AG04449 (cell line): ENCODE measurements around the gene RYR1.
A peak's percentile ranks its signal among the peaks of the same experiment; 100 is the strongest.

Experiments used
- CTCF ChIA-PET: fragments of 350-600 bp; formaldehyde crosslinking; extraction: SDS; loops from one replicate; lab custom pipeline; 2021; ENCODE audit warnings: antibody characterized with exemption; lab: Yijun Ruan, JAX
- POLR2A ChIA-PET: fragments of 400-600, 350-600 bp; formaldehyde crosslinking; extraction: SDS; loops from one replicate; lab custom pipeline; 2020; ENCODE audit warnings: antibody characterized with exemption, inconsistent platforms; lab: Yijun Ruan, JAX
- DNase-seq: peaks from one replicate; pipeline ENCODE4 v3.0.0-alpha.2; 2010; ENCODE audit warnings: low read depth, low spot score
- H3K4me3 ChIP-seq: 2 replicates; pipeline ENCODE4 v1.5.1; 2011; ENCODE audit warnings: low read depth, mild to moderate bottlenecking, control low read depth, low read length
- TF ChIP-seq, protein P1 (sequence below): IDR thresholded peaks from one replicate; pipeline ENCODE4 v1.5.1; 2011; ENCODE audit warnings: mild to moderate bottlenecking, moderate library complexity, low read length, control low read depth, inconsistent platforms; ENCODE audit not compliant: insufficient read depth; ENCODE audit errors: missing control alignments

Gene RYR1

GRCh38 chr19:38389957-38390924 is 43.2 kb upstream of the RYR1 start:
- CTCF ChIA-PET = interaction anchor here (0.7 to 2.0 kb wide), 7 partner anchors 9 to 165 kb away, joined by 3 to 17 read pairs (median 3); partner anchors contain the start of gene FAM98C
- TF ChIP-seq, protein P1, sequence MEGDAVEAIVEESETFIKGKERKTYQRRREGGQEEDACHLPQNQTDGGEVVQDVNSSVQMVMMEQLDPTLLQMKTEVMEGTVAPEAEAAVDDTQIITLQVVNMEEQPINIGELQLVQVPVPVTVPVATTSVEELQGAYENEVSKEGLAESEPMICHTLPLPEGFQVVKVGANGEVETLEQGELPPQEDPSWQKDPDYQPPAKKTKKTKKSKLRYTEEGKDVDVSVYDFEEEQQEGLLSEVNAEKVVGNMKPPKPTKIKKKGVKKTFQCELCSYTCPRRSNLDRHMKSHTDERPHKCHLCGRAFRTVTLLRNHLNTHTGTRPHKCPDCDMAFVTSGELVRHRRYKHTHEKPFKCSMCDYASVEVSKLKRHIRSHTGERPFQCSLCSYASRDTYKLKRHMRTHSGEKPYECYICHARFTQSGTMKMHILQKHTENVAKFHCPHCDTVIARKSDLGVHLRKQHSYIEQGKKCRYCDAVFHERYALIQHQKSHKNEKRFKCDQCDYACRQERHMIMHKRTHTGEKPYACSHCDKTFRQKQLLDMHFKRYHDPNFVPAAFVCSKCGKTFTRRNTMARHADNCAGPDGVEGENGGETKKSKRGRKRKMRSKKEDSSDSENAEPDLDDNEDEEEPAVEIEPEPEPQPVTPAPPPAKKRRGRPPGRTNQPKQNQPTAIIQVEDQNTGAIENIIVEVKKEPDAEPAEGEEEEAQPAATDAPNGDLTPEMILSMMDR = no peak
- POLR2A ChIA-PET = interaction anchor here (1.1 to 3.6 kb wide), 4 partner anchors 9 to 16 kb away, joined by 4 to 35 read pairs (median 16); partner anchors contain the start of genes FAM98C and PSMD8
- H3K4me3 ChIP-seq = peak overlapping the region; percentile 75
- DNase-seq = no peak

GRCh38 chr19:38391911-38392464 is 41.5 kb upstream of the RYR1 start:
- ChIA-PET CTCF (interaction anchor here (0.6 to 4.3 kb wide), 2 partner anchors 12 to 243 kb away, joined by 4 to 53 read pairs; partner anchors contain the start of gene FAM98C), POLR2A (no interaction called here)
- no peak overlapping the region for H3K4me3 ChIP-seq

GRCh38 chr19:38392707-38393308 is 40.7 kb upstream of the RYR1 start:
- CTCF ChIA-PET = interaction anchor here (1.1 to 4.3 kb wide), 3 partner anchors 11 to 159 kb away, joined by 3 to 53 read pairs (median 3); partner anchors contain the start of genes FAM98C and PSMD8
- no peak for DNase-seq

More at GRCh38 chr19:38391911-38392464, 41.5 kb upstream of the RYR1 start:
- TF ChIP-seq, protein P1 = no peak
- DNase-seq = no peak

DNA sequence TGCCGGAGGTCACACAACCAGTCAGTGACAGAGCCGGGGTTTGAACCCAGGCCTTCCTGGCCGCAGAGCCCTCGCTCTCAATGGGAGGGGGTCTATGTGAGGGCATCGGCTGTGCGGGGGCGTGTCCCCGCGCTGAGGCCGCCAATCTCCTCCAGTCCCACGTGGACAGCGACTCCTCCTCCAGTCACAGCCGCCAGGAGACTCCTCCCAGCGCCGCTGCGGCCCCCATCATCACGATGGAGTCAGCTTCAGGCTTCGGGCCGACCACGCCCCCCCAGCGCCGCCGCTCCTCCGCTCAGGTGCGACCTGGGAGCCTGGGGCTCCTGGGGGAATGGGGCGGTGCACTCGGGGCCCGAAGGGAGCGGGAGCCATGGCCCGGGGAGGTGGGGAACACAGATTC is 39.0 kb upstream of the RYR1 start:
- ChIA-PET POLR2A (no interaction called here), CTCF (interaction anchor here (1.1 to 4.3 kb wide), 3 partner anchors 9 to 150 kb away, joined by 3 to 53 read pairs (median 4); partner anchors contain the start of genes FAM98C and PSMD8)
- DNase-seq = no peak
- H3K4me3 ChIP-seq = no peak overlapping the region
- TF ChIP-seq, protein P1 = no peak

More at GRCh38 chr19:38392707-38393308, 40.7 kb upstream of the RYR1 start:
- TF ChIP-seq, protein P1 = no peak
- POLR2A ChIA-PET = no interaction called here
- no peak overlapping the region for H3K4me3 ChIP-seq

GRCh38 chr19:38395381-38396114 is 37.9 kb upstream of the RYR1 start:
- DNase-seq = no peak
- POLR2A ChIA-PET = no interaction called here
- no peak overlapping the region for H3K4me3 ChIP-seq
- TF ChIP-seq, protein P1 = no peak
- CTCF ChIA-PET = interaction anchor here (4.3 kb wide), 1 partner anchor 8 kb away, joined by 53 read pairs; the partner anchor contains the start of gene FAM98C
